Endothelial cell of umbilical vein (primary cell): ENCODE results near the gene PVR. TPM values are rescaled to one million over a fixed set of nuclear protein-coding genes. Genes with fewer than 3 reads are reported as not detected.

Experiments used
- BruUV-seq: library from RNA; stranded (reverse); fragments of 400-500 nt; replicated peaks from 2 replicates; lab custom pipeline; 2021; lab: Mats Ljungman, UMichigan
- CTCF ChIA-PET: fragments of 300-600, 350-600 bp; sonication (Branson Sonifier 250); formaldehyde crosslinking; loops from one replicate; lab custom pipeline; 2021; ENCODE audit warnings: antibody characterized with exemption, inconsistent platforms; lab: Charles Lee
- POLR2A ChIA-PET: fragments of 300-600, 350-600 bp; sonication (Branson Sonifier 250); formaldehyde crosslinking; loops from one replicate; lab custom pipeline; 2021; ENCODE audit warnings: antibody characterized with exemption, inconsistent platforms; lab: Charles Lee
- DNase-seq: peaks from one replicate; pipeline ENCODE4 v3.0.0-alpha.2; 2011; ENCODE audit warnings: low read depth, low spot score
- FAIRE-seq: peaks from 2 replicates; lab custom pipeline; 2011; peaks lifted over from hg19 to GRCh38; lab: Jason Lieb, UNC
- H2AFZ ChIP-seq: 2 replicates; pipeline ENCODE4 v1.6.0; 2012; ENCODE audit warnings: low read depth, low read length, control low read depth, inconsistent platforms
- H3K27ac ChIP-seq: 2 replicates; pipeline ENCODE4 v1.5.1; 2011; ENCODE audit warnings: low read depth, mild to moderate bottlenecking, control low read depth, low read length, moderate library complexity; ENCODE audit not compliant: insufficient read depth
- H3K27me3 ChIP-seq, 2 experiments: 2 replicates each; pipeline versions ENCODE4 v1.6.0 to v1.6.1; 2011; ENCODE audit warnings: low read length in 2 of 2, mixed read lengths in 1 of 2; ENCODE audit not compliant: control insufficient read depth in 2 of 2, insufficient read depth in 2 of 2
- H3K36me3 ChIP-seq, 2 experiments: 2 replicates in 1 of 2; 3 replicates in 1 of 2; pipeline ENCODE4 v1.5.1; 2011; ENCODE audit warnings: low read length in 2 of 2, mild to moderate bottlenecking in 1 of 2, moderate library complexity in 1 of 2; ENCODE audit not compliant: control insufficient read depth in 2 of 2, insufficient read depth in 2 of 2; ENCODE audit errors: extremely low read depth in 1 of 2
- H3K4me1 ChIP-seq: 3 replicates; pipeline ENCODE4 v1.5.1; 2011; ENCODE audit warnings: mild to moderate bottlenecking, low read length; ENCODE audit not compliant: control insufficient read depth, insufficient read depth; ENCODE audit errors: extremely low read depth
- H3K4me2 ChIP-seq: 2 replicates; pipeline ENCODE4 v1.6.1; 2011; ENCODE audit warnings: low read length, control low read depth, mixed read lengths; ENCODE audit not compliant: insufficient read depth
- H3K4me3 ChIP-seq, 3 experiments: fragments of 200-600 bp in 1 of 3; sonication (generic), shearing (Covaris generic) in 1 of 3; replicated peaks in 1 of 3; 2 replicates each; pipeline ENCODE4 v1.5.1; 2011 to 2016; ENCODE audit warnings: control low read depth in 3 of 3, low read length in 3 of 3, mild to moderate bottlenecking in 2 of 3, inconsistent platforms in 1 of 3, low read depth in 1 of 3, moderate library complexity in 1 of 3; ENCODE audit not compliant: insufficient read depth in 1 of 3
- H3K79me2 ChIP-seq: 2 replicates; pipeline ENCODE4 v1.6.0; 2012; ENCODE audit warnings: low read length, inconsistent platforms; ENCODE audit not compliant: control insufficient read depth, insufficient read depth
- H3K9ac ChIP-seq: replicated peaks from 2 replicates; pipeline ENCODE3; 2011; ENCODE audit warnings: low read length, control low read depth; ENCODE audit not compliant: insufficient read depth; ENCODE audit errors: extremely low read depth
- H3K9me1 ChIP-seq: replicated peaks from 3 replicates; pipeline ENCODE4 v1.6.0; 2011; ENCODE audit warnings: mild to moderate bottlenecking, low read length; ENCODE audit not compliant: control insufficient read depth, insufficient read depth; ENCODE audit errors: extremely low read depth
- H3K9me3 ChIP-seq: replicated peaks from 2 replicates; pipeline ENCODE4 v1.5.1; 2012; ENCODE audit warnings: low read length, inconsistent platforms; ENCODE audit not compliant: control insufficient read depth, insufficient read depth
- H4K20me1 ChIP-seq: replicated peaks from 2 replicates; pipeline ENCODE3; 2011; ENCODE audit warnings: mild to moderate bottlenecking, low read length; ENCODE audit not compliant: control insufficient read depth, insufficient read depth; ENCODE audit errors: extremely low read depth
- EZH2 ChIP-seq: IDR thresholded peaks from 2 replicates; pipeline ENCODE4 v1.6.1; 2012; ENCODE audit warnings: borderline replicate concordance, low read depth, mild to moderate bottlenecking, moderate library complexity, low read length, inconsistent platforms; ENCODE audit not compliant: severe bottlenecking
- GATA2 ChIP-seq: IDR thresholded peaks from 2 replicates; pipeline ENCODE4 v1.7.0; 2011; ENCODE audit warnings: low read depth, mild to moderate bottlenecking, moderate library complexity, mixed read lengths, low read length; ENCODE audit not compliant: insufficient read length, insufficient read depth
- JUN ChIP-seq: IDR thresholded peaks from 2 replicates; pipeline ENCODE4 v1.6.1; 2011; ENCODE audit warnings: borderline replicate concordance, low read depth; ENCODE audit not compliant: insufficient read length, insufficient read depth
- MAX ChIP-seq: IDR thresholded peaks from 2 replicates; pipeline ENCODE4 v1.6.1; 2011; ENCODE audit not compliant: insufficient read depth, insufficient read length
- POLR2A ChIP-seq: IDR thresholded peaks from 2 replicates; pipeline ENCODE4 v1.6.1; 2012; ENCODE audit warnings: low read depth, mild to moderate bottlenecking, control low read depth, low read length
- POLR2AphosphoS5 ChIP-seq: IDR thresholded peaks from 2 replicates; pipeline ENCODE4 v1.6.1; 2012; ENCODE audit warnings: low read depth, mild to moderate bottlenecking, control low read depth, low read length, moderate library complexity; ENCODE audit not compliant: insufficient read depth
- dilution Hi-C: fragments of 300-500 bp; cut with MboI; formaldehyde crosslinking; loops from one replicate; pipeline ENCODE4 v1.15.0; 2019; ENCODE audit warnings: low sequenced_read_pairs; ENCODE audit not compliant: extremely low pct_ligation_motif_present
- intact Hi-C: fragments of 100-400 bp; cut with micrococcal nuclease; formaldehyde crosslinking; loops from one replicate; pipeline ENCODE4 v1.10.0; 2022
- polyA plus RNA-seq, 4 experiments: library from polyadenylated mRNA; depleted of rRNA in 3 of 4; stranded (reverse) in 3 of 4; unstranded in 1 of 4; fragments of >200 nt; gene quantifications; 2 replicates each; pipeline versions ENCODE4 v1.2.1 to v1.2.3, GENCODE V29; 2011 to 2012; ENCODE audit warnings: missing spikeins in 1 of 4
- total RNA-seq: library from RNA; stranded (reverse); gene quantifications from 2 replicates; pipeline ENCODE4 v1.2.3, GENCODE V29; 2021
- TF ChIP-seq, protein P1 (sequence below), 2 donors: IDR thresholded peaks; 1 replicate in 1 of 2; 2 replicates in 1 of 2; pipeline ENCODE4 v1.5.1; 2011; ENCODE audit warnings: low read length in 2 of 2, mild to moderate bottlenecking in 2 of 2, moderate library complexity in 2 of 2, control low read depth in 1 of 2, inconsistent platforms in 1 of 2, low read depth in 1 of 2; ENCODE audit not compliant: insufficient read depth in 1 of 2; ENCODE audit errors: extremely low read depth in 1 of 2

The PVR gene
- total and polyA plus RNA-seq, 2 donors (not counting 3 experiments of a cell fraction or from before 2014, with no cell fraction given): 133 to 226 TPM

DNA sequence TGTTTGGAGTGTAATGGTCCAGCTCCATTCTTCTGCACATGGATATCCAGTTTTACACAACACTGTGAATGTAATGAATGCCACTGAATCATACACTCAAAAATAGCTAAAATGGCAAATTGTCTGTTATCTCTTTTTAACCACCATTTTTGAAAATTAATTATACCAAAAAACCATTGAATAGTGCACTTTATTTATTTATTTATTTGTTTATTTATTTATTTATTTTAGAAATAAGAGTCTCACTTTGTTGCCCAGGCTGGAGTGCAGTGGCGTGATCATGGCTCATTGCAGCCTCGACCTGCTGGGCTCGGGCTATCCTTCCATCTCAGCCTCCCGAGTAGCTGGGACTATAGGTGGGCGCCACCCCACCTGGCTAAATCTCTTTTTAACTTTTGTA is 20.3 kb downstream of the PVR start:
- Histone ChIP-seq H3K27ac (no peak overlapping the region), H3K9ac (no peak overlapping the region), H3K79me2 (no peaks in the 10 kb centered on the region), H3K4me2 (no peak overlapping the region), H3K27me3 (no peaks in the 10 kb centered on the region), H3K9me1 (no peaks in the 10 kb centered on the region), H4K20me1 (no peaks in the 10 kb centered on the region), H3K36me3 (peaks cover 25 to 30% of the 10 kb centered on the region in 2 experiments), H2AFZ (no peak overlapping the region), H3K4me1 (no peaks in the 10 kb centered on the region), H3K9me3 (no peaks in the 10 kb centered on the region), H3K4me3 (no peak overlapping the region)
- no peak for DNase-seq
- dilution Hi-C loops: no loop called here
- ChIA-PET CTCF (interaction anchor here (0.7 to 13.3 kb wide), 6 partner anchors 9 to 107 kb away, joined by 3 to 272 read pairs (median 5); partner anchors contain the start of gene PVR), POLR2A (interaction anchor here (0.6 to 1.2 kb wide), 2 partner anchors 76 to 108 kb away, joined by 3 to 5 read pairs; no protein-coding TSS in a partner anchor)
- BruUV-seq: no TSS peak
- intact Hi-C loops: no loop called here
- no peak for FAIRE-seq
- TF ChIP-seq JUN (no peak), EZH2 (no peak), MAX (no peak), GATA2 (no peak), POLR2A (no peak), POLR2AphosphoS5 (no peak)
- TF ChIP-seq, protein P1, sequence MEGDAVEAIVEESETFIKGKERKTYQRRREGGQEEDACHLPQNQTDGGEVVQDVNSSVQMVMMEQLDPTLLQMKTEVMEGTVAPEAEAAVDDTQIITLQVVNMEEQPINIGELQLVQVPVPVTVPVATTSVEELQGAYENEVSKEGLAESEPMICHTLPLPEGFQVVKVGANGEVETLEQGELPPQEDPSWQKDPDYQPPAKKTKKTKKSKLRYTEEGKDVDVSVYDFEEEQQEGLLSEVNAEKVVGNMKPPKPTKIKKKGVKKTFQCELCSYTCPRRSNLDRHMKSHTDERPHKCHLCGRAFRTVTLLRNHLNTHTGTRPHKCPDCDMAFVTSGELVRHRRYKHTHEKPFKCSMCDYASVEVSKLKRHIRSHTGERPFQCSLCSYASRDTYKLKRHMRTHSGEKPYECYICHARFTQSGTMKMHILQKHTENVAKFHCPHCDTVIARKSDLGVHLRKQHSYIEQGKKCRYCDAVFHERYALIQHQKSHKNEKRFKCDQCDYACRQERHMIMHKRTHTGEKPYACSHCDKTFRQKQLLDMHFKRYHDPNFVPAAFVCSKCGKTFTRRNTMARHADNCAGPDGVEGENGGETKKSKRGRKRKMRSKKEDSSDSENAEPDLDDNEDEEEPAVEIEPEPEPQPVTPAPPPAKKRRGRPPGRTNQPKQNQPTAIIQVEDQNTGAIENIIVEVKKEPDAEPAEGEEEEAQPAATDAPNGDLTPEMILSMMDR (IDR thresholded peaks at IDR 0.05; ENCODE audit: extremely low read depth in 1 of 2, insufficient read depth in 1 of 2, low read depth in 1 of 2, low read length in 2 of 2): no peak
